ENCODE results near the gene TWNK. TPM values are rescaled to one million over a fixed set of nuclear protein-coding genes. Genes with fewer than 3 reads are reported as not detected.
"Not testable (repeated sequence)": the region's sequence is repeated elsewhere in the genome, so short reads cannot be mapped to it uniquely, and the experiment has no call there.

TWNK gene
- total RNA-seq, 1 donor from 2014 or later: 16.8 TPM

DNA sequence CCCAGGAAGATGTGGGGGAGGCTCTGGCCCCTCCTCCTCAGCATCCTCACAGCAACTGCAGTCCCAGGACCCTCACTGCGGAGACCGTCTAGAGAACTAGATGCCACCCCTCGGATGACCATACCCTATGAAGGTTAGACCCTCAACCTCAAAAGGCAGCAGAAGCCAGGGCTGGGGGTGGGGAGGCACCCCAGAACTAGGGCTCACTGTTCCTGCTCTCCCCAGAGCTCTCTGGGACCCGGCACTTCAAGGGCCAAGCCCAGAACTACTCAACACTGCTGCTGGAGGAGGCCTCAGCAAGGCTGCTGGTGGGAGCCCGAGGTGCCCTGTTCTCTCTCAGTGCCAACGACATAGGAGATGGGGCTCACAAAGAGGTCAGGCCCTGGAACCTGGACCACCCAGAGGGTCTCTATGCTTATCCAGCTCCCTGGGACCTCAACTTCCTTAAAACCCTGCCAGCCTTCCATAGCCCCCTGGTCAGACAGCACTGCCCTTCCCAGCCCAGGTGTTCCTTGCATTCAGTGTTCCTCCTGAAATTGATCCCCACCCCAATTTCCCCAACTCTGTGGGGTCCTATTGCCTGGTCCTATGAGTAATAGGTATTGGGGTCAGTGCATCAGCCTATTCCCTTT lies 14.3 kb upstream of the TWNK start:
- DNase-seq (ENCODE audit: low read depth): no peak

DNA sequence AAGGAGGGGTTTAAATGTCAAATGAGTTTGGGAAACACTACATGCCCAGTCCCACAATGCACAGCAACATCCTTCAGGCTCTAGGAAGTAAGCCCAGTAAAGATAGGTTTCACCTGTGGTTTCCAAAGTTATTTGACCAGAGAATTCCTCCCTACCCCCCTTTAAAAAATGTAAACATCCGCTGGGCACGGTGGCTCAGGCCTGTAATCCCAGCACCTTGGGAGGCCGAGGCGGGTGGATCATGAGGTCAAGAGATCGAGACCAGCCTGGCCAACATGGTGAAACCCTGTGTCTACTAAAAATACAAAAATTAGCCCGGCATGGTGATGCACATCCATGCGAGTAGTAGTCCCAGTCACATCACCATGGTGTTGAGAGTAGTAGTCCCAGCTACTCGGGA lies 11.9 kb upstream of the TWNK start:
- not testable (repeated sequence) for DNase-seq (ENCODE audit: low read depth)

DNA sequence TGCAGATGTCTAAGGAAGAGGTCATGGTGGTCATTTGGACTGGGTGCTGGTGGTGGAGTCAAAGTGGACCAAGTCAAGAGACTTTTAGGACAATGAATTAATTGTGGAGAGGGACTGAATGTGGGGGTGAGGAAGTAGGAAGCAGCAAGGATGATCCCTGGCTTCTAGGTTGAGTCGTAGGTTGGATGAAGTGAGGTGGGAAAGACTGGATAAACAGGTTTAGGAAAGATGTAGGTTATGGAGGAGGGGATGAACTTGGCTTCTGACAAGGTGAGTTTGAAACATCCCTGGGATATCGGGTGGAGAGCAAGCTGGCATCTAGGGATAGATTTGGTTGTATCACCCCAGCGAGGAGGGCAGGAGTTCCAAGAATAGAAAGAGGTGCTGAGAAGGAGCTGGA lies 10.4 kb upstream of the TWNK start:
- DNase-seq (ENCODE audit: low read depth): no peak

DNA sequence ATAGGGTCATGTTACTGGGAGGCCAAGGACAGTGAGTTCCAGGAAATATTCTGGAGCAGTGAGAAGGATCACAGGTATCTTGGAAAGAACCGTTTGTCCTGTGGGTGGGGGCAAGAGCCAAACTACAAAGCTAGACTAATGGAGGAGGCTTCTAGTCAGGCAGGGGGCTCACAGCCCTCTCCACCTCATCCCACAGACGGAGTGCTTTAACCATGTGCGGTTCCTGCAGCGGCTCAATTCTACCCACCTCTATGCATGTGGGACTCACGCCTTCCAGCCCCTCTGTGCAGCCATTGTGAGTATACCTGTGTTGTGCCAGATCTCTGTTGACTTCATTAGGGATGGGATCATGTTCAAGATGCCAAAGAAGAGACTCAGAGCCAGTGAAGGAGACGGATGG lies 9.9 kb upstream of the TWNK start:
- DNase-seq (ENCODE audit: low read depth): no peak

DNA sequence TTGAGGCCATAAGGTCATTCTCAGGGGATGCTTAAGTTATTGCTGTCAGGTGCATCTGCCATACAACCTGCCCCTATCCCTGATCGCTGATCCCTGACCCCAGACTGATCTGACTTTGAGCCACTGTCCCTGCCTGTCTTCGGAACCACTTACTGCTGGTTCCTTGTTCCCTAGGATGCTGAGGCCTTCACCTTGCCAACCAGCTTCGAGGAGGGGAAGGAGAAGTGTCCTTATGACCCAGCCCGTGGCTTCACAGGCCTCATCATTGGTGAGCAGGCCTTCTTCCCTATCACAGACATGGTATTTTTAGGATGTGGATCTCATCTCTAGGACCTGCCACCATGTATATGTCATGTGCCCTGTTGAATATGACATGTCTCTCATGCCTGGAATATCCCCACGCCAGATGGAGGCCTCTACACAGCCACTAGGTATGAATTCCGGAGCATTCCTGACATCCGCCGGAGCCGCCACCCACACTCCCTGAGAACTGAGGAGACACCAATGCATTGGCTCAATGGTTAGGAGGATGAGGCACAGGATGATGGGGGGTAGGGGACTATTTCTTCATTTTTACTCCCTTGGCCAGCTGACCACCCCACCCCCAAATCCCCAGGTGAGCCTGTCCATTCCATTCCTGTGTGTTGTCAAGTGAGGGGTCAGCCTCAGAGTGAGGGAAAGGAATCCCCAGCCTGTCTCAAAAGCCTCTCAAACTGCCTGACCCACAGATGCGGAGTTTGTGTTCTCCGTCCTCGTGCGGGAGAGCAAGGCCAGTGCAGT lies 9.0 kb upstream of the TWNK start:
- DNase-seq (ENCODE audit: low read depth): no peak

DNA sequence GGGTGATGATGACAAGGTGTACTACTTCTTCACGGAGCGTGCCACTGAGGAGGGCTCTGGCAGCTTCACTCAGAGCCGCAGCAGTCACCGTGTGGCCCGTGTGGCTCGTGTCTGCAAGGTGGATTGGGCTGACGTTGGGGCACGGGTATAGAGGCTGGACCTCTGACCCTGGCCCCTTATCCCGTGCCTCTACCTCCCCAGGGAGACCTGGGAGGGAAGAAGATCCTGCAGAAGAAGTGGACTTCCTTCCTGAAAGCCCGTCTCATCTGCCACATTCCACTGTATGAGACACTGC lies 8.5 kb upstream of the TWNK start:
- DNase-seq (ENCODE audit: low read depth): no peak

DNA sequence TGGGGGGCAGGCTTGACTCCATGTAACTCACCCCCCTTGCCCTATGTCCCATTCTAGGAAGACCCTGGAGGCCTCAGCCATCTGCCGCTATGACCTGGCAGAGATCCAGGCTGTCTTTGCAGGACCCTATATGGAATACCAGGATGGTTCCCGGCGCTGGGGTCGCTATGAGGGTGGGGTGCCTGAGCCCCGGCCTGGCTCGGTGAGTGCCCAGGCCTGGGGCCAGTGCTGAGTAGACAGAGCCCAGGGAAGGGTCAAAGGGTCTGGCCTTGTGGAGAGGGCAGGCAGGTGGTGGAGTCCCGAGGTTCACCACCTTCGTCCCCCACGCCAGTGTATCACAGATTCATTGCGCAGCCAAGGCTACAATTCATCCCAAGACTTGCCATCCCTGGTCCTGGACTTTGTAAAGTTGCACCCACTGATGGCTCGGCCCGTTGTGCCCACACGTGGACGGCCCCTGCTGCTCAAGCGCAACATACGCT lies 7.5 kb upstream of the TWNK start:
- DNase-seq (ENCODE audit: low read depth): no peak

DNA sequence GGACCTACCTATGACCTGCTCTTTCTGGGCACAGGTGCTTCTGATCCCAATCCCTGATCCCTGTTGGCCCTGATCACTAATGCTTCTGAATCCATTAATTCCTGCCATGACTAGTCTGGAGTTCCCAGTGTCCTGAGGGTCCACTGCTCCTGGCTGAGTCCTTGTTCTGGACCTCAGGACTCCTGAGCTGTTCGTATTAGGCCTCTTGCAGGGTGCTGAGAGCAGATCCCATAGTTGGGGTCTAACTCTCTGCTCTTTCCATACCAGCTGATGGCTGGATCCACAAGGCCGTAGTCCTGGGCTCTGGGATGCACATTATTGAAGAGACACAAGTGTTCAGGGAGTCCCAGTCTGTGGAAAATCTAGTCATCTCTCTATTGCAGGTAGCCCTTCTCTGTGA lies 7.0 kb upstream of the TWNK start:
- no peak for DNase-seq (ENCODE audit: low read depth)

DNA sequence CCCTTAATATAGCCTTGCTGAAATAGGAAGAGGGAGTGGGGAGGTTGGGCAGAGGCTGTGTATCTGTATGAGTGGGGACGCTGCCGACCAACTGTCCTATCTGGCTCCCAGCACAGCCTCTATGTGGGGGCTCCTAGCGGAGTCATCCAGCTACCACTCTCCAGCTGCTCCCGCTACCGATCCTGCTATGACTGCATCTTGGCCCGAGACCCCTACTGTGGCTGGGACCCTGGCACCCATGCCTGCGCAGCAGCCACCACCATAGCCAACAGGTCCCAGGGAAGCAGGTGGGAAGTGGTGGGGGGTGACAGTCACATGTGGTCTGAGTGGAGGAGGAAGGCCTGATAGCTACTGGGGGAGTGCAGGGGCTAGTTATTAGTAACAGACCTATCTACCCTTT lies 6.6 kb upstream of the TWNK start:
- DNase-seq (ENCODE audit: low read depth): no peak

DNA sequence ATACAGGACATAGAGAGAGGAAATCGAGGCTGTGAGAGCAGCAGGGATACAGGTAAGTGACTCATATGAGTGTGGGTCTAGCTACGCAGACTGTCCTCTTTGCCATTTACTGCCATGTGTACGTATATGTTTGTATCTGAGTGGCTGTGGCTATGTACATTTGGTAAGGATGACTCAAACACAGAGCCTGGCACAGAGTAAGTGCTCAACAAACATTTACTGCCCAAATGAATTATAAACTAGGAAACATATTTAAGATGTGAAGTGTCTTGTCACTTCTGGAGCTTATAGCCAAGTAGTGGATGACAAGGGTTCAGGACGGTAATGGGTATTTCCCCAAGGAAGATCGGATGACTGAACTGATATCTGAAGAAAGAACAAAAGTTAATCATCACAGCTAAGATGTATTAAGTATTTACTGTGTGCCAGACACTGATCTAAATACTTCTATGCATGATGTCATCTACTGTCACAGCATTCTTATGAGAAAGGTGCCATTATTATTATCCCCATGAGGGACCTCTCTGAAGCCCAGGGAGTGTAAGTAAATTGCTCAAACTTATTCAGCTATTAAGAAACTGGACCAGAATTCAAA lies 6.1 kb upstream of the TWNK start:
- DNase-seq (ENCODE audit: low read depth): no peak

DNA sequence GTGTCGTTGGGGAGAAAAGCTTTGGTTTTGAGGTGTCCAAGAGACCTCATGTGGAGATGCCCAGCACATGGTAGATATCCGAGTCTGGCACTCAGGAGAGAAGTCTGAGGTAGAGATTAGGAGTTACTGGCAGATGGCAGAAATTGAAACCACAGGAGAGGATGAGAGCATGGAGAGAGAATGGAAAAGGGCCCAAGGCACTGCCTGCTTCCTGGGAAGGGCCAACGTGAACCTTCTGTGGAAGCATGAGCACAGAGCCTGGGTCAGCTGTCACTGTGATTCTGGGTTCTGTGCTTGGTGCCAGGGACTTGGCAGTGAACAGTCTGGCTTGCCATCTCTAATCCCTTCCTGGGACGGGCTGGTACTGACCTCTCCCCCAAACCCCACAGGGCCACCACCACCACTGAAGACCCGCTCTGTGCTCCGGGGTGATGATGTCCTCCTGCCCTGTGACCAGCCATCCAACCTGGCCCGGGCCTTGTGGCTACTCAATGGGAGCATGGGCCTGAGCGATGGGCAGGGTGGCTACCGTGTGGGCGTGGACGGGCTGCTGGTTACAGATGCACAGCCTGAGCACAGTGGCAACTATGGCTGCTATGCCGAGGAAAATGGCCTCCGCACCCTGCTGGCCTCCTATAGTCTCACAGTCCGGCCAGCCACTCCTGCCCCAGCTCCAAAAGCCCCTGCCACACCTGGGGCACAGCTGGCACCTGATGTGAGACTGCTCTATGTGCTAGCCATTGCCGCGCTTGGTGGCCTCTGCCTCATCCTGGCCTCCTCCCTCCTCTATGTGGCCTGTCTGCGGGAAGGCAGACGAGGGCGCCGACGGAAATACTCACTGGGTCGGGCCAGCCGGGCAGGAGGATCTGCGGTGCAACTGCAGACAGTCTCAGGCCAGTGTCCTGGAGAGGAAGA lies 4.2 kb upstream of the TWNK start:
- no peak for DNase-seq (ENCODE audit: low read depth)

DNA sequence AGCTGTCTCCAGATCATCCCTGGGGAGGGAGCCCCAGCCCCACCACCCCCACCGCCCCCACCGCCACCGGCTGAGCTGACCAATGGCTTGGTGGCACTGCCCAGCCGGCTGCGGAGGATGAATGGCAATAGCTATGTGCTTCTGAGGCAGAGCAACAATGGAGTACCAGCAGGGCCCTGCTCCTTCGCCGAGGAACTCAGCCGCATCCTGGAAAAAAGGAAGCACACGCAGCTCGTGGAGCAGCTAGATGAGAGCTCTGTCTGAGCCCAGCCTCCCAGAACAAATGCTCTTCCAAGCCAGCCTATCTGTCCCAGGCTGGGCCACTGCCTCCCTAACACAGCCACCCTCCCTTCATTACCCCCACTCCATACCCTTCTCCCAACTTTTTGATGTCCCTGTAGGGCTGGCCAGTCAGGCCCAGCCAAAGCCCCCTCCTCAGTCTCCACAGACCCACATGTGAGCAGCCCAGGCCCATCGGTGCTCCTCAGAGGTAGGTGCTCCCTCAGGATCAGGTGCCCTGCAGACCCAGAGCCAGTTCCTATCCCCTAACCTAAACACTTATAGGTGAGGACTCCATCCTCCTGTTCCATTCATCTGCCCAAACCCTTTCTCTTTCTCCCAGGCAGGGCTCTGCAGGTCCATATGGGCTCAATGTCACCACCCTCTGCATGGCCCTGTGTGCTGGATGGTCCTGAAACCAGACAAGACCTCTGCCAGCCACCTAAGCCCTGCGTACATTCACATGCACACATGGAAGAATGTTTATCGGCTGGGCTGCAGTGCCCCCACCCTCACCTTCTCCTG lies 3.3 kb upstream of the TWNK start:
- DNase-seq (ENCODE audit: low read depth): no peak

DNA sequence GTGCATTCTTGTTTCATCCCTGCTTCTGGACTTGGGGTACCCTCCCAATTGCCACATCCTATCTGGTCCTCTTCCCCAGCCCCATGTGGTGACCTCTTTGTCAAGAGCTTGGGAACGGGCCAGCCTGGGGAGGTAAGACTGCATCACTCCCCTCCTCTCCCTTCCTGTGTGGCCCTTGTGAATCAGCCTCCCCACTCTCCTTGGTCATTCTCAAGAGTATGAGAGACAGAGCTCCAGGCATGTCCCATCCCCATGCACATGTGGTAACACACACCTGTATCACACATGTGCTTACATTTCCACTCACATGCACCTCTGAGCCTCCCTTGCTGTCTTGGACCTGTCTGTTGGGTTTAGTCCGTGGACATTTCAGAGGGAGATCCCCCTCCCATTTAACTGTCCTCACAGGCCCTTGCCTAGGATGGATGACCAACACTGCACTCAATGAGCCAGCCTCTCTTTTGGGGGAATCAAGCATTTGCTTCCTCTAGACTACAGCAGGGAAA lies 2.6 kb upstream of the TWNK start:
- DNase-seq (ENCODE audit: low read depth): no peak

DNA sequence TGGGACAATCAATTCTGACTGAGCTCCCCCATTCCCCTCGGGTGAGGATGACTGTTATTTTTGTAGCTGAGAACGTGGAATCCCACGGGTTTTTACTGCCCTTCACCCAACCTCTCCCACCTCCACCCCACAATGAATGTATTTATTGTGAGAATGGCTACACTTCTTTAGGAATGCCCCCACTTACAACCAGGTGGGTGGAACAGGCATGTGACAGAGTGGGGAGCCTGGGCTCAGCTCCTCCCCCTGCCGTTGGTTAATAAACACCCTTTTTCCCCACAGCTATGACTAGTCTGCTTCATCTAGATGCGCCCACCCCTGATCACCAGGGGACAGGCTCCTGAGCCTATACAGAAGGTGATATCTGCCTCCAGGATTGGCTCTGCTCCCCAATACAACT lies 2.0 kb upstream of the TWNK start:
- peak; percentile 56 for DNase-seq (ENCODE audit: low read depth)

DNA sequence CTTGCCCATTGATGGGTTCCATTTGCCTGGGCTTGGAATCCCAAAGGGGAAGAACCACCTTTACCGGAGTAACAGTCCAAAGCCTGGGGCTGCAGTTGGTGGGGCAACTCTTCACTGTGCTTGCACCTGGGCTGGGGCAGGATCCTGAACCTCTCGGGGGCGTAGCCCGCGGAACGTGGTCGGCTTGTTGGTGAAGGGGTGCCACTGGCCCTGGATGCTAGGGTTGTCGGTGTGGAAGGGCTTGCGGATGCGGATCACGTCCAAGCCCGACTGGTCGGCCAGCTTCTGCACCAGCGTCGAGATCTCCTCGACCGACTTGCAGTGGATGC lies 756 bp upstream of the TWNK start:
- DNase-seq (ENCODE audit: low read depth): no peak

DNA sequence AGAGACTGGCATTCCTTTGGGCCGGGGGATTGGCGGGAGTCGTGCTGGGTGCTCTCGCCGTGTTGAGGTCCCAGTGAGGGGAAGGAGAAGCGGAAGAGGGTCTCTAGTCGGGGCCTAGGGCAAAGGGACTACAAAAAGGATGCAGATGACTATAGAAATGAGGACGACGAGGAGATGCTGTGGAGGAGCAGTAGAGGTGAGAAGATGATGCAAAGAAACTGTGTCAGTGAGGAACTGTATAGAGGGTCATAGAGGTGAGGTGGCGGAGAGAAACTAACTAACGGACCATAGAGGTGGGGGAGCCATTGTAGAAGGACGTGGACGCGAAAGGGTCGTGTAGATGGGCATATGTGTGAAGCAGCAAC lies 324 bp downstream of the TWNK start:
- no peak for DNase-seq (ENCODE audit: low read depth)

DNA sequence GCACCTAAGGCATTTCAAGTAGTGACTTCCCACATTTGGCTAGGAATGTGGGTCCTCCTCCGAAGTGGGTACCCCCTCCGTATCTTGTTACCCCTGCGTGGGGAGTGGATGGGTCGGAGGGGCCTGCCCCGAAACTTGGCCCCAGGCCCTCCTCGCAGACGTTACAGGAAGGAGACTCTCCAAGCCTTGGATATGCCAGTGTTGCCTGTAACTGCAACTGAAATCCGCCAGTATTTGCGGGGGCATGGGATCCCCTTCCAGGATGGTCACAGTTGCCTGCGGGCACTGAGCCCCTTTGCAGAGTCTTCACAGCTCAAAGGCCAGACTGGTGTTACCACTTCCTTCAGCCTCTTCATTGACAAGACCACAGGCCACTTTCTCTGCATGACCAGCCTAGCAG lies 823 bp downstream of the TWNK start:
- no peak for DNase-seq (ENCODE audit: low read depth)

DNA sequence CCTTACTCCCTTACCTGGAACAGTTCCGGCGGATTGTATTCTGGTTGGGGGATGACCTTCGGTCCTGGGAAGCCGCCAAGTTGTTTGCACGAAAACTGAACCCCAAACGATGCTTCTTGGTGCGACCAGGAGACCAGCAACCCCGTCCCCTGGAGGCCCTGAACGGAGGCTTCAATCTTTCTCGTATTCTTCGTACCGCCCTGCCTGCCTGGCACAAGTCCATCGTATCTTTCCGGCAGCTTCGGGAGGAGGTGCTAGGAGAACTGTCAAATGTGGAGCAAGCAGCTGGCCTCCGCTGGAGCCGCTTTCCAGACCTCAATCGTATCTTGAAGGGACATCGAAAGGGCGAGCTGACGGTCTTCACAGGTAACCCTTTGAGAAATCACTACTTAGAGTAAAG lies 1.7 kb downstream of the TWNK start:
- DNase-seq (ENCODE audit: low read depth): no peak

DNA sequence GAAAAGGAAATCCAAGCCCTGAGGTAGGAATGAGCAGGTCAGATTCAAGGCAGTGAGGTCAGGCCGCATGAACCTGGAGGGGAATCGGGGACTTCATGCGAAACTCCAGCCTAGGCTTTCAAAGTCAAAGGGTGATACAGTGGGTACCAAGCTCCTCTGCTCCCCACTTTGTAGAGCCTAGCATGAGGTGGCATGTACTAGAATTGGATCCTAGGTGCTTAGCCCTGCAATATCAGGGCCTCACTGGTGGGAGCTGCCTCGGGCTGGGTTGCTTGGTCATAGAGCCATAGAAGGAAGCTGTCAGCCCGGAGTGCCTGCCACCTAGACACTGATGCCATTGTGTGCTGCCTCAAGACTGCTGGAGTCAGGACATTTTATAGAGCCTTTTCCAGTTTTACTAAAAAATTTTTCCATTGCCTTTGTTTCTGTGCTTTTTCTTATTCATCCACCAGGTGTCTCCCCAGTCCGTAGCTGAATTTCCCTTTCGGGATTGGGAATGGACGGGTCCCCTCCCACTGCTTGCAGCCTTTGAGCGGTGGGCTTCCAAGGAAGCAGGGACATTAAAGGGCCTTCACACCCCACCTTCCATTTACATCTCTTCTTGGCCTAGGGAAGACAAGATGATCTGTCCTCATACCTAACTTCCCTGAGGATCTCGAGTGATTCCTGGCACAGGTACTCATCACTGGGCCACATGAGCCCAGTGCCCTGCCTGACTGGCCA lies 6.8 kb downstream of the TWNK start:
- DNase-seq (ENCODE audit: low read depth): no peak

DNA sequence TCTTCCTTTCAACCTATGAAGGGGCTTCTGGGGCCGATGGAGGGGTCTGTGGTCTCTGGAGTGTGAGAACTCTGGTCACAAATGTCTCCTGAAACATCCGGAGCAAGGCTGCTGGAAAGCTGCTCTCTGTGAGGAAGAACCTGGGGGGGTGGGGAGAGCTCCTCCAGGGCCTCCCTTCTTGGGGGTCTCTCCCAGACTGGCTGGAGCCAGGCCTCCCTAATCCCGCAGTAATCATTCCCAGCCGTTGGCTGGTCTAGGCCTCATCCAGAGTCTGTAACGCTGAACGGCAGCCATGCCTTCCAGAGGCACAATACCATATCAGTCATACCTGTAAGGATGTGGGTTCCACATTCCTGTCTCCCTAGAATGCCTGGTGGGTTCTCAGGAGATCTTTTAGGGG lies 7.8 kb downstream of the TWNK start:
- no peak for DNase-seq (ENCODE audit: low read depth)

Data from renal cortical epithelial cell (primary cell).